ENCODE data around the gene PLXND1. TPM values are rescaled to one million over a fixed set of nuclear protein-coding genes. Genes with fewer than 3 reads are reported as not detected.
"Not testable (repeated sequence)": the region's sequence is repeated elsewhere in the genome, so short reads cannot be mapped to it uniquely, and the experiment has no call there.

Gene PLXND1
- total RNA-seq, 4 donors from 2014 or later: 24.0 to 42.6 (median 30.3) TPM

- no peak for DNase-seq (ENCODE audit: low spot score in 2 of 2)
- 44 to 52% methylated on average over 9 to 10 of the region's 10 CpGs for WGBS, 2 donors
- TF ChIP-seq CTCF (IDR thresholded peaks at IDR 0.05) (no peak), POLR2A (IDR thresholded peaks at IDR 0.05) (no peak)
- intact Hi-C loops (cut with DNase I; ENCODE audit: low total_unique reads): no loop called here
- no peak overlapping the region for H3K4me3 ChIP-seq (ENCODE audit: low read depth, poor library complexity, severe bottlenecking)
These were observed 54.0 kb downstream of the PLXND1 start for GRCh38 chr3:129552287-129553050.

GRCh38 chr3:129549805-129550204, 56.7 kb downstream of the PLXND1 start:
- DNase-seq (ENCODE audit: low spot score in 2 of 2): no peak

DNA sequence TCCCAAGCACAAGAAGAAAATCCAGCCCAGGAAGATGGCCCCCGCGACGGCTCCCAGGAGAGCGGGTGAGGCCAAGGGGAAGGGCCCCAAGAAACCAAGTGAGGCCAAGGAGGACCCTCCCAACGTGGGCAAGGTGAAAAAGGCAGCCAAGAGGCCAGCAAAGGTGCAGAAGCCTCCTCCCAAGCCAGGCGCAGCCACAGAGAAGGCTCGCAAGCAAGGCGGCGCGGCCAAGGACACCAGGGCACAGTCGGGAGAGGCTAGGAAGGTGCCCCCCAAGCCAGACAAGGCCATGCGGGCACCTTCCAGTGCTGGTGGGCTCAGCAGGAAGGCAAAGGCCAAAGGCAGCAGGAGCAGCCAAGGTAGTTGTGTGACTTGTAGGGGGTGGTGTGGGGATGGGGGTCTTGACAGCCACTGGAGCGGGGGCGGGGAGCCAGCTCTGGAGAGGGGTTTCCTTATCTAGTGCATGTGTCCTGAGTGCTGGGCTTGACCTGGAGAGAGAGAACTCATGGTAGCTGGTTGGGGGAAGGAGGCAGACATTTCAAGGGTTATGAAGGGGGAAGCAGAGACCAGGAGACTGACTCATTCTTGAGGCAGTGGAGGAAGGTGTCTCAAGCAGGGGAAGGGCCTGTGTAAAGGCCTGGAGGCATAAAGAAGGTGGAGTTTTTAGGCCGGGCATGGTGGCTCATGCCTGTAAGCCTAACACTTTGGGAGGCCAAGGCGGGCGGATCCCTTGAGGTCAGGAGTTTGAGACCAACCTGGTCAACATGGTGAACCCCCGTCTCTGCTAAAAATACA, 57.3 kb downstream of the PLXND1 start:
- intact Hi-C loops (cut with DNase I; ENCODE audit: low total_unique reads): no loop called here
- WGBS, 2 donors: 86 to 92% methylated on average over 18 of the region's 18 CpGs
- DNase-seq (ENCODE audit: low spot score in 2 of 2): no peak
- H3K4me3 ChIP-seq (ENCODE audit: low read depth, poor library complexity, severe bottlenecking): no peak overlapping the region
- no peak for TF ChIP-seq CTCF (IDR thresholded peaks at IDR 0.05)
- no peak for TF ChIP-seq POLR2A (IDR thresholded peaks at IDR 0.05)

More at GRCh38 chr3:129549805-129550204, 56.7 kb downstream of the PLXND1 start:
- TF ChIP-seq CTCF (IDR thresholded peaks at IDR 0.05) (no peak), POLR2A (IDR thresholded peaks at IDR 0.05) (no peak)
- H3K4me3 ChIP-seq (ENCODE audit: low read depth, poor library complexity, severe bottlenecking): no peak overlapping the region
- intact Hi-C loops (cut with DNase I; ENCODE audit: low total_unique reads): no loop called here
- 94 to 96% methylated on average over 3 of the region's 3 CpGs for WGBS, 2 donors

DNA sequence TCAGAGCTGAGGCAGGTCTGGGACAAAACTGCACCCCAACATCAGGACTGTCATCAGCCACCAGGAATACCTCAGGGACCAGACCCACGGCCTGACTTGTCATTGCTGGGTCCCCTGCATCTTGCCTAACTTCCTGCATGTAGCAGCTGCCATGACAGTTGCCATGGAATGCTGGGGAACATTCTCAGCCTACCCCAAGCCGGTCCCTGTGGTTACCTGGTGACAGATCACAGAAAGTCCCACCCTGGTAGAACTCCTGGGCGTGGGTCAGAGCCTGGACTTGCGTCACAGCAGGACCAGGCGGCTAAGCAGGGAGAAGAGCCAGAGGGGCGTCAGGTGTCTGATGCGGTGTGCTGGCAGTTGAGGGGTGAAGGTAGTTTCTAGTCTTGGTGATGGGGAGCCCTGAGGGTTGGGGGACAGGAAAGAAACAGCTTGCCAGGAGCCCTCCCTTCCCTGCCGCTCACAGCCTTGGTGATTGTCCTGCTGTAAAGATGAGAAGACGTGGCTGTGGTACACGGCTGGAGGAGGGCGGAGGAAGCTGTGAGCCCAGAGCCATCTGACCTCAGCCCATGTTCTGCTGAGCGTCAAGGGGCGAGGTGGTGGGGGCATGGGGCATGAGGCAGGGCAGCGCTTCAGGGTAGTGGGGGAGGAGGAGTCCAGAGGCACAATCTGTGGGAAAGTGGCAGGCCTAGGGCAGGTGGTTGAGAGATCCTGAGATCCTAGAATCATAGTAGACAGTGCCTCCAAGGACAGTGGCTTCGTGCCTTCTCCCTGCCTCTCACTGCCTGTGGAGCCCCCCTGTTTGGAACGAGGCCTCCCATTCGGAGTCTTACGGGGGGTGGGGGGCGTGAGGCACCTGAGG, 58.1 kb downstream of the PLXND1 start:
- no peak for TF ChIP-seq CTCF (IDR thresholded peaks at IDR 0.05)
- no peak for TF ChIP-seq POLR2A (IDR thresholded peaks at IDR 0.05)
- 87 to 90% methylated on average over 19 of the region's 19 CpGs for WGBS, 2 donors
- no peak overlapping the region for H3K4me3 ChIP-seq (ENCODE audit: low read depth, poor library complexity, severe bottlenecking)
- intact Hi-C loops (cut with DNase I; ENCODE audit: low total_unique reads): no loop called here
- DNase-seq (ENCODE audit: low spot score in 2 of 2): no peak

- TF ChIP-seq POLR2A (IDR thresholded peaks at IDR 0.05) (no peak), CTCF (IDR thresholded peaks at IDR 0.05) (no peak)
These were observed 59.2 kb downstream of the PLXND1 start for GRCh38 chr3:129547241-129547640.

GRCh38 chr3:129545951-129546350, 60.5 kb downstream of the PLXND1 start:
- WGBS, 2 donors: 90 to 92% methylated on average over 3 of the region's 3 CpGs
- intact Hi-C loops (cut with DNase I; ENCODE audit: low total_unique reads); DNase-seq (ENCODE audit: low spot score in 2 of 2); H3K4me3 ChIP-seq (ENCODE audit: low read depth, poor library complexity, severe bottlenecking): not testable (repeated sequence)

More at GRCh38 chr3:129547241-129547640, 59.2 kb downstream of the PLXND1 start:
- H3K4me3 ChIP-seq (ENCODE audit: low read depth, poor library complexity, severe bottlenecking): no peak overlapping the region
- intact Hi-C loops (cut with DNase I; ENCODE audit: low total_unique reads): no loop called here
- WGBS, 2 donors: 93% methylated on average over 13 to 17 of the region's 24 CpGs
- no peak for DNase-seq (ENCODE audit: low spot score in 2 of 2)

All from lower leg skin (tissue), 4 donors.